H1 (cell line): ENCODE measurements around the gene ANKRD40. TPM values are rescaled to one million over a fixed set of nuclear protein-coding genes. Genes with fewer than 3 reads are reported as not detected.

ENCODE experiments used
- CTCF ChIA-PET: fragments of 300-600 bp; sonication (Branson Sonifier 250); formaldehyde crosslinking; loops from one replicate; lab custom pipeline; 2021; ENCODE audit not compliant: partially characterized antibody; lab: Charles Lee
- POLR2A ChIA-PET: fragments of 300-600 bp; sonication (Branson Sonifier 250); formaldehyde crosslinking; loops from one replicate; lab custom pipeline; 2021; ENCODE audit warnings: inconsistent platforms; ENCODE audit not compliant: partially characterized antibody; lab: Charles Lee
- DNase-seq, 2 experiments: peaks; one replicate each; pipeline versions ENCODE4 v3.0.0 to v3.0.0-alpha.2; 2010 to 2022; ENCODE audit warnings: low spot score in 2 of 2, low read depth in 1 of 2, mixed read lengths in 1 of 2
- FAIRE-seq: peaks from 2 replicates; lab custom pipeline; 2011; peaks lifted over from hg19 to GRCh38; lab: Jason Lieb, UNC
- H2AFZ ChIP-seq: 2 replicates; pipeline ENCODE4 v1.8.1; 2012; ENCODE audit warnings: low read length, inconsistent platforms
- H2AK5ac ChIP-seq: 2 replicates; pipeline ENCODE4 v1.6.1; 2013; ENCODE audit warnings: low read depth, low read length
- H2BK120ac ChIP-seq: replicated peaks from 2 replicates; pipeline ENCODE3; 2013; ENCODE audit warnings: low read depth, low read length, inconsistent platforms
- H2BK12ac ChIP-seq: 2 replicates; pipeline ENCODE4 v1.6.1; 2013; ENCODE audit warnings: low read depth, low read length
- H2BK15ac ChIP-seq: 2 replicates; pipeline ENCODE4 v1.6.1; 2013; ENCODE audit warnings: low read length
- H2BK20ac ChIP-seq: 2 replicates; pipeline ENCODE4 v1.6.1; 2013; ENCODE audit warnings: low read length
- H2BK5ac ChIP-seq: 2 replicates; pipeline ENCODE4 v1.6.1; 2013; ENCODE audit warnings: low read depth, low read length
- H3K14ac ChIP-seq: 2 replicates; pipeline ENCODE4 v1.6.1; 2013; ENCODE audit warnings: inconsistent platforms; ENCODE audit not compliant: insufficient read length
- H3K18ac ChIP-seq: 2 replicates; pipeline ENCODE4 v1.6.1; 2013; ENCODE audit warnings: low read length; ENCODE audit errors: extremely low read depth
- H3K23ac ChIP-seq: 2 replicates; pipeline ENCODE4 v1.6.1; 2013; ENCODE audit warnings: inconsistent platforms; ENCODE audit not compliant: insufficient read length
- H3K23me2 ChIP-seq: 2 replicates; pipeline ENCODE4 v1.6.1; 2013; ENCODE audit warnings: low read depth, low read length
- H3K27ac ChIP-seq: 2 replicates; pipeline ENCODE4 v1.6.1; 2011; ENCODE audit warnings: low read depth, low read length, inconsistent platforms
- H3K27me3 ChIP-seq, 4 experiments: replicated peaks in 1 of 4; 1 replicate in 1 of 4; 2 replicates in 3 of 4; pipeline versions ENCODE4 v1.6.1 to v1.8.1; 2011 to 2013; ENCODE audit warnings: low read length in 3 of 4, mild to moderate bottlenecking in 3 of 4, inconsistent platforms in 2 of 4, mixed read lengths in 2 of 4, moderate library complexity in 1 of 4; ENCODE audit not compliant: control insufficient read depth in 3 of 4, insufficient read depth in 3 of 4; ENCODE audit errors: extremely low read depth in 1 of 4
- H3K36me3 ChIP-seq, 4 experiments: 2 replicates each; pipeline versions ENCODE4 v1.6.1 to v1.8.1; 2011 to 2013; ENCODE audit warnings: mild to moderate bottlenecking in 4 of 4, low read length in 3 of 4, moderate library complexity in 2 of 4, control low read depth in 1 of 4, inconsistent platforms in 1 of 4; ENCODE audit not compliant: insufficient read depth in 4 of 4, control insufficient read depth in 2 of 4
- H3K4ac ChIP-seq: replicated peaks from 2 replicates; pipeline ENCODE3; 2013; ENCODE audit warnings: low read length, low read depth, mixed read lengths, inconsistent platforms; ENCODE audit not compliant: insufficient read length
- H3K4me1 ChIP-seq, 4 experiments: replicated peaks in 1 of 4; 1 replicate in 1 of 4; 2 replicates in 3 of 4; pipeline versions ENCODE4 v1.6.1 to v1.8.1; 2011 to 2013; ENCODE audit warnings: low read length in 3 of 4, inconsistent platforms in 2 of 4, mixed read lengths in 1 of 4; ENCODE audit not compliant: insufficient read depth in 4 of 4, control insufficient read depth in 3 of 4
- H3K4me2 ChIP-seq, 2 experiments: 2 replicates each; pipeline versions ENCODE4 v1.6.1 to v1.8.1; 2011 to 2013; ENCODE audit warnings: low read depth in 2 of 2, low read length in 2 of 2, control low read depth in 1 of 2, inconsistent platforms in 1 of 2, mild to moderate bottlenecking in 1 of 2; ENCODE audit not compliant: insufficient read depth in 1 of 2
- H3K4me3 ChIP-seq, 4 experiments: fragments of 200-600, 300-600 bp in 1 of 4; sonication (generic), shearing (Covaris generic), sonication (Bioruptor Twin) in 1 of 4; 2 replicates each; pipeline versions ENCODE4 v1.5.1 to v1.8.1; 2011 to 2016; ENCODE audit warnings: low read length in 4 of 4, low read depth in 3 of 4, control low read depth in 2 of 4, inconsistent platforms in 2 of 4, mild to moderate bottlenecking in 2 of 4, mixed read lengths in 1 of 4, moderate library complexity in 1 of 4; ENCODE audit not compliant: insufficient read depth in 2 of 4; ENCODE audit errors: extremely low read depth in 1 of 4
- H3K56ac ChIP-seq: replicated peaks from 2 replicates; pipeline ENCODE3; 2013; ENCODE audit warnings: low read depth, mild to moderate bottlenecking, mixed read lengths, low read length, inconsistent platforms; ENCODE audit not compliant: insufficient read length
- H3K79me1 ChIP-seq: 2 replicates; pipeline ENCODE4 v1.6.1; 2013; ENCODE audit warnings: low read depth, low read length, control low read depth
- H3K79me2 ChIP-seq, 2 experiments: 2 replicates each; pipeline versions ENCODE4 v1.6.1 to v1.8.1; 2012 to 2013; ENCODE audit warnings: low read length in 2 of 2, mild to moderate bottlenecking in 2 of 2, inconsistent platforms in 1 of 2; ENCODE audit not compliant: insufficient read depth in 2 of 2, control insufficient read depth in 1 of 2
- H3K9ac ChIP-seq, 4 experiments: replicated peaks in 1 of 4; 1 replicate in 1 of 4; 2 replicates in 3 of 4; pipeline versions ENCODE4 v1.6.1 to v1.8.1; 2011 to 2013; ENCODE audit warnings: low read depth in 3 of 4, low read length in 3 of 4, control low read depth in 2 of 4, mild to moderate bottlenecking in 2 of 4, moderate library complexity in 2 of 4, inconsistent platforms in 1 of 4; ENCODE audit errors: extremely low read depth in 1 of 4
- H3K9me3 ChIP-seq, 2 experiments: 2 replicates each; pipeline versions ENCODE4 v1.6.1 to v1.8.1; 2012 to 2013; ENCODE audit warnings: mild to moderate bottlenecking in 2 of 2, moderate library complexity in 2 of 2, control low read depth in 1 of 2, inconsistent platforms in 1 of 2, low read depth in 1 of 2, low read length in 1 of 2, mixed read lengths in 1 of 2; ENCODE audit not compliant: insufficient read depth in 2 of 2
- H4K20me1 ChIP-seq, 2 experiments: replicated peaks in 1 of 2; 2 replicates each; pipeline versions ENCODE3 to v1.8.1; 2011 to 2013; ENCODE audit warnings: inconsistent platforms in 2 of 2, low read length in 2 of 2, mild to moderate bottlenecking in 1 of 2; ENCODE audit not compliant: insufficient read depth in 2 of 2, control insufficient read depth in 1 of 2
- H4K5ac ChIP-seq: 2 replicates; pipeline ENCODE4 v1.6.1; 2013; ENCODE audit warnings: low read length, low read depth, mixed read lengths, inconsistent platforms; ENCODE audit not compliant: insufficient read length
- H4K8ac ChIP-seq: 2 replicates; pipeline ENCODE4 v1.8.0; 2013; ENCODE audit warnings: mild to moderate bottlenecking, moderate library complexity, low read length, inconsistent platforms; ENCODE audit not compliant: insufficient read depth; ENCODE audit errors: extremely low read depth
- H4K91ac ChIP-seq: replicated peaks from 2 replicates; pipeline ENCODE3; 2013; ENCODE audit warnings: low read length, mixed read lengths, inconsistent platforms; ENCODE audit not compliant: insufficient read length
- SP2 ChIP-seq: IDR thresholded peaks from 2 replicates; pipeline ENCODE4 v1.6.1; 2012; ENCODE audit warnings: mild to moderate bottlenecking, low read length, inconsistent platforms
- WGBS, 2 experiments: shearing (Covaris generic) in 1 of 2; methylation state at CpG; one replicate each; pipeline versions ENCODE4 v1.1.6 to v1.1.7; 2013 to 2015; ENCODE audit warnings: low lambda C conversion rate in 2 of 2, mixed read lengths in 2 of 2, inconsistent platforms in 1 of 2, low coverage in 1 of 2, missing lambda C conversion rate in 1 of 2; ENCODE audit not compliant: insufficient replicate concordance in 2 of 2, insufficient coverage in 1 of 2, insufficient read length in 1 of 2; ENCODE audit errors: extremely low coverage in 1 of 2, missing lambda C conversion rate in 1 of 2; 5-methylcytosine and 5-hydroxymethylcytosine counted together
- polyA plus RNA-seq, 7 experiments: library from polyadenylated mRNA; depleted of rRNA in 3 of 7; stranded (reverse) in 5 of 7; unstranded in 2 of 7; fragments of >200 nt in 5 of 7; fragments of 200-250 nt in 2 of 7; gene quantifications; 1 replicate in 5 of 7; 2 replicates in 1 of 7; 4 replicates in 1 of 7; pipeline versions ENCODE4 v1.2.1 to v1.2.3, GENCODE V29; 2011 to 2013; ENCODE audit warnings: missing spikeins in 2 of 7, mixed read lengths in 2 of 7
- total RNA-seq: library from RNA; stranded (reverse); fragmentation: NEBNext Ultra II Directional; extraction: Animal tissue kit (Norgen Biotek cat#: 25700); gene quantifications from 2 replicates; pipeline ENCODE4 v1.2.1, GENCODE V29; 2021

Gene ANKRD40
- total and polyA plus RNA-seq, 2 of the 8 experiments (the other 6 are each of a cell fraction or from before 2014, with no cell fraction given): 26.1 to 50.1 TPM

DNA sequence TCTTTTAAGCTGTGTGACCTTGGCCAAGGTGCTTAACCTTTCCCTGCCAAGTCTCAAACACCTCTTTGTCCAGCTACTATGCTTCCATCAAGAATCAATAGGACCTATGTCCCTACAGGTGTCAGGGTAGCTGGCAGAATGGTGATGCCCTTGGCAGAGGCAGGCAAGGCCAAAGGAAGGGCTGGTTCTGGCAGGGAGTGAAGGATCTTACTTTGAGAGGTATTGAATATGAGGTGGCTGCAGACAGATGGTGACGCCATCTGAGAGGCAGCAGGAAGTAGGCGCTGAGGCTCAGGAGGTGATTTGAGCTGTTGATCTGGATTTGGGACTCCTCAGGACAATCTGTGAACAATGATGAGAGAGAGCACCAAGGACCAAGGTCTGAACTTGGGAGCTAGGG, 60.5 kb downstream of the ANKRD40 start:
- Histone ChIP-seq H2BK15ac (no peak overlapping the region), H2AFZ (no peak overlapping the region), H3K36me3 (no peaks in the 10 kb centered on the region), H2AK5ac (no peak overlapping the region), H3K4me3 (no peak overlapping the region), H3K79me2 (no peaks in the 10 kb centered on the region), H3K4ac (no peak overlapping the region), H3K14ac (no peak overlapping the region), H4K8ac (no peak overlapping the region), H3K9ac (no peak overlapping the region), H4K20me1 (no peaks in the 10 kb centered on the region), H4K5ac (no peak overlapping the region), H2BK12ac (no peak overlapping the region), H2BK5ac (no peak overlapping the region), H4K91ac (no peak overlapping the region), H3K23me2 (no peaks in the 10 kb centered on the region), H3K4me1 (no peaks in the 10 kb centered on the region), H3K23ac (no peak overlapping the region), H3K79me1 (no peaks in the 10 kb centered on the region), H2BK20ac (no peak overlapping the region), H3K9me3 (no peaks in the 10 kb centered on the region), H3K18ac (no peak overlapping the region), H2BK120ac (no peak overlapping the region), H3K56ac (no peak overlapping the region), H3K27me3 (no peaks in the 10 kb centered on the region), H3K27ac (no peak overlapping the region), H3K4me2 (no peak overlapping the region)
- ChIA-PET CTCF (interaction anchor here (0.8 to 5.3 kb wide), 8 partner anchors 12 to 165 kb away, joined by 3 to 22 read pairs (median 6); no protein-coding TSS in a partner anchor), POLR2A (interaction anchor here (1.4 kb wide), 1 partner anchor 10 kb away, joined by 7 read pairs; no protein-coding TSS in a partner anchor)
- DNase-seq: no peak
- 71% methylated on average over 2 of the region's 2 CpGs; no CpG with 5 or more reads in 1 of the 2 experiments for WGBS, 2 experiments
- TF ChIP-seq SP2: no peak
- no peak for FAIRE-seq
